NCI-H748 (cell line): ENCODE data around the gene SLC30A9.

Experiments
- DNase-seq: peaks from one replicate; lab custom pipeline; 2025; ENCODE audit not compliant: unreplicated experiment; lab: John Stamatoyannopoulos, UW

SLC30A9 gene

DNA sequence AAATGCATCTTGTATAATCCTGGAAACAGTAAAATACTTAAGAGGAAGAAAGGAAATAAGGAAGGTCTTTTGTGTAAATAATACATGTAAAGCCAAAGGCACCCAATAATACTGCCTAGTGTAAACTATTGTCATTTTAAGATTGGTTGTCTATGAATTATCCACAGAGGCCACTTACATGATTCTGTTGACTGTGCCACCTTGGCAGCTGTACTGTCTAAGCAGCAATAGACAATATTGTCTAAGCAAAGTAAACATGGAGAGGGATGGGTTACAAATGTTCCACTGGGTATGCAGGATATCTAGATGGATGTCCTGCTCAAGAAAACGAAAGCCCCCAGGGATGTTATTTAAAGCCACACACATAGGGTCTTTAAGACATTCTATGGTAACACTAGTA lies 142.7 kb downstream of the SLC30A9 start:
- DNase-seq = no peak

DNA sequence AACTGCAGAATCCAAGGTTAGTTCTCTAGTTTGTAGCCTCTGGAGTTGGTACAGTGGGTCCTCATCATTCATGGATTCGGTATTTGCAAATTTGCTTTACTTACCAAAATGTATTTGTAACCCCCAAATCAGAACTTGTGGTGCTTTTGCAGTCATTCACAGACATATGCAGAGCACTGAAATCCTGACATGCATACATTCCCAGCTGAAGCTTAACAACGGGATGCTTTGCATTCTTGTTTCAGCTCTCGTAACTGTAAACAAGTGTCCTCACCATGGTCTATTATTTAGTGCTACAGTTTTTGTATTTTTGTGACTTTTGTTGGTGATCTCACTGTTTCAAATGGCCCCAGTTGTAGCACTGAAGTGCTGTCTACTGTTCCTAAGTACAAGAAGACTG lies 146.0 kb downstream of the SLC30A9 start:
- no peak for DNase-seq
